ENCODE results near the gene RALGPS1.

The RALGPS1 gene, protein sequence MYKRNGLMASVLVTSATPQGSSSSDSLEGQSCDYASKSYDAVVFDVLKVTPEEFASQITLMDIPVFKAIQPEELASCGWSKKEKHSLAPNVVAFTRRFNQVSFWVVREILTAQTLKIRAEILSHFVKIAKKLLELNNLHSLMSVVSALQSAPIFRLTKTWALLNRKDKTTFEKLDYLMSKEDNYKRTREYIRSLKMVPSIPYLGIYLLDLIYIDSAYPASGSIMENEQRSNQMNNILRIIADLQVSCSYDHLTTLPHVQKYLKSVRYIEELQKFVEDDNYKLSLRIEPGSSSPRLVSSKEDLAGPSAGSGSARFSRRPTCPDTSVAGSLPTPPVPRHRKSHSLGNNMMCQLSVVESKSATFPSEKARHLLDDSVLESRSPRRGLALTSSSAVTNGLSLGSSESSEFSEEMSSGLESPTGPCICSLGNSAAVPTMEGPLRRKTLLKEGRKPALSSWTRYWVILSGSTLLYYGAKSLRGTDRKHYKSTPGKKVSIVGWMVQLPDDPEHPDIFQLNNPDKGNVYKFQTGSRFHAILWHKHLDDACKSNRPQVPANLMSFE

DNA sequence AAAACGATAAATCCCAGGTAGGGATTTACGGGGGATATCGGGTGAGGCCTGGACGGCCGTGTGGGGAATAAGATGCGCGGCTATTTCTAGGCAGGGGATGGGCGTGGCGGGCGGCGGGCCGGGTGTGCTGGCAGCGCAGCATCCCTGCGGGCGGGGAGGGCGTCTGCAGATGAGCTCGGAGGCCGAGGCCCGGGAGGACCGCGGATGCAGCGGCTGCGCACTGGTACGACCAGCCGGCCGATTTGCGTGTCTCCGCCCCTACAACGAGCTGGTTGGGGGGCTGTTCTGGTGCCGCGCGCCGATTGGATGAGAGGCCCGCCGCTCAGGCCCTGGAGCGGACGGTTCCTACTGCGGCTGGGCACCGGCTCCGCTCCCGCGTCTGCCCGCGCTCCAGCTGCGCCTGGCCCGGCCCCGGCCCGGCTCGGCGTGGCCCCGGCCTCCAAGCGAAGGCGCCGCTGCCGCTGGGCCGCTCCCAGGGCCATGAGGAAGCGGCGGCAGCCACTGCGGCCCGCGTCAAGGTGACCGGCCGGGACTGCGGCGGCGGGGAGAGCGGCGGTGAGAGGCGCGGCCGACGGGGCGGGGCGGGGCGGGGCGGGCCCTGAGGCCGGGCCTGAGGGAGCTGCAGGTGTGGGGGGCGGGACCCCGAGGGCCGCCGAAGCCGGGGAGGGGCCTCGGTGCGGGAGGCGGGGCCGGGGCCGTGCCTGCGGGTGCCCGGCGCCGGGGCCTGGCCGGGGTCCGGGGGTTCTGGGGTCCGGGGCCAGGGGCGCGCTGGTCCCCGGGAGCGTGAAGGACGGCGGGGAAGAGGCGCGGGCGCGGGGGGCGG, at the start of gene RALGPS1:
Gene RALGPS1 (plus strand): TSS at position 325 of the 823 bp plus-strand sequence. CDS start 47,508 bp downstream, outside the sequence.
- intact Hi-C loops (cut with DNase I) = no loop called here
- peak; percentile 94 to 99 (median 97) for DNase-seq

DNA sequence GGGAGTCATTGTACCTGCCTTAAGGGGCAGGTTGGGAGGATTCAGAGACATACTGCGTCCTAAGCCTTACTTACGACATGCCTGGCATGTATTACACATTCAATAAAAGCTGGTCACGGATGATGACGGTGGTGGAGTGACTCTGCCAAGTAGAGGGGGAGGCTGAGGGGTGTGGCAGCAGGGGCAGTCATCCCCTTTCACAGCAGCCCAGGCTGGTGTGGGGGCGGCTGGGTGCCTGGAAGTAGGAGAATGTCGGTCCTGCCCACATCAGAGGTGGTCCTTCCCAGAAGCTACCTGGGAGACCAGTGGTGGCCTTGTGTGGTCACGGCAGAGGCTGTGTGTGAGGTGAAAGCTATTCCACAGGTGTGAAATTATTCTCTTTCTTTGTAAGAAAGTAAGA, 45.2 kb upstream of the RALGPS1 start:
- intact Hi-C loops (cut with DNase I) = no loop called here
- no peak for DNase-seq

DNA sequence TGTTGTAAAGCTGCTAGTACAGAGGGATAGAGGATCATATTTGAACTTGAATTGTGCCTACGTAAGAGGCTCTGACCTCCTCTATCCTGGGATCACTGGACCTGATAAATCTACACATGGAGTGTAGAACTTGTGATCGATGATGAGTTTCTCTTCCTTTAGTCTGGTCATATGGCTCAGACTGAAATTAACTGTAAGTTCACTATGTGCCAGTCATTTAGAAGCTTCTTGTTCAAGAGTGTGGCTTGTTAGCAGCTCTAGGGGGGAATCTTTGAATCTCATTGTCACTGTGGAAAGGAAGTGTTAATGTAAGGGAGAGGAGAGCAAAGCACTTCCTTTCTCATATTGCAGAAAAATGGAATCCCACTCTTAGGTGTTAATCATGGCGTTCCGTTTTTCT, 42.1 kb upstream of the RALGPS1 start:
- intact Hi-C loops (cut with DNase I) = no loop called here
- DNase-seq = no peak

DNA sequence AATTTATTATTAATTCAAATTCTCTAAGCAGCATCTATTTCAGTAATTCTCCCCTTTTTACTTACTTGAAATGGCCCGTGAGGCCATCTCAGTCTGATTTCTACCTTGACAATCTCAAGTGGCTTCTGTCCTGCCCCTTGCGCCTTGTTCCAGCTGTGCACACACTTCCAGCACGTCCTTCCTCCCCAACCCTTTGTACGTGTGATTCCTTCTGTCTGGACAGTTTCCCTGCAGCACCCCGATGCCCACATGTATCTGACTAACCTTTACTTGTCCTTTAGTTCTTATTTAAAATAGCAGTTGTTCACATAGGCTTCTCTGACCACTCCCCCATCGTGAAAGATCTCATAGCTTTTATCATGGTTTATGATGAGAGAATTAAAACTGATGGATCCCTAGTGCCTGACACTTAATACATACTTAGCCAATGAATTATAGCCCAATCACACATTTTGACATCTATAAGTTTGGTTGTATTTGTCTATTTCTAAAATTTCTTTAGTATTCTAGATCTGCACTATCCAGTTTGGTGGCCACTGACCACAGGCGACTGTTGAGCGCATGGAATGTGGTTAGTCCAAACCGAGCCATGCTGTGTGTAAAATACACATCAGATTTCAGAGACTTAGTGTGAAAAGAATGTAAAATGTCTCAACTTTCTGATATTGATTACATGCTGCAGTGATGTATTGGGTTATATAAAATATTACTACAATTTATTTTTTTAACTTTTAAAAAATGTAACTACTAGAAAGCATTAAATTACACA, 39.9 kb upstream of the RALGPS1 start:
- intact Hi-C loops (cut with DNase I) = no loop called here
- DNase-seq = no peak

DNA sequence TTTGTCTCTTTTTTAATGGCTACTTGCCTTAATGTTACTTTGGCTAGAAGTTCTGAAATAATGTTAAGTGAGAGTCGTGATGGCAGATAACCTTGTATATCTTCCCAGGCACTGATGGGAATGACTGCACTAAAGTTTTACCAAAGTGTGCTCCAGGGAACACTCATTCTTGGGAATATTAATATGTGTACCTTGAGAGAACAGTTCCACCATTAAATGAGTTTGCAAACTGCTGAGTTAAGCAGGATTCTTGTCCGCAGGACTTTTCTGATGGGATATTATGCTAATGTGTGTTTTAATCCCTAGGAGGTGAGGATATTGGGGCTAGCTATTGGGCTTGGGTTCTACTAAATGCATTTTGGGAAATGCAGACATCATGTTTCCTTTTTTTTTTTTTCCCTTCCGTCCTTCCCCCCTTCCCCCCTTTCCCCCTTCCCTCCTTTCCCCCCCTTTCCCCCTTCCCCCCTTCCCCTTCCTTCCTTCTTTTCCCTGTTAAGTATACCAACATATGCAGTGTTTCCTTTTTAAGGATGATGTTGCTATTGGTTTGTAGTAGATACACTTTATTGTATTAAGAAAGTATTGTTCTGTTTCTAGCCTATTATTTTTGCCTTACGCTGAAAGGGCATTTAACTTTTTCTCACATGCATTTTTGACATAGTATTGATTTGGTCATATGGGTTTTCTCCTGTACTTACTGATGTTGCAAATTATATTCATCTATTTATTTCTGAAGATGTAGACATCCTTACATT, 38.6 kb upstream of the RALGPS1 start:
- intact Hi-C loops (cut with DNase I) = no loop called here
- no peak for DNase-seq

DNA sequence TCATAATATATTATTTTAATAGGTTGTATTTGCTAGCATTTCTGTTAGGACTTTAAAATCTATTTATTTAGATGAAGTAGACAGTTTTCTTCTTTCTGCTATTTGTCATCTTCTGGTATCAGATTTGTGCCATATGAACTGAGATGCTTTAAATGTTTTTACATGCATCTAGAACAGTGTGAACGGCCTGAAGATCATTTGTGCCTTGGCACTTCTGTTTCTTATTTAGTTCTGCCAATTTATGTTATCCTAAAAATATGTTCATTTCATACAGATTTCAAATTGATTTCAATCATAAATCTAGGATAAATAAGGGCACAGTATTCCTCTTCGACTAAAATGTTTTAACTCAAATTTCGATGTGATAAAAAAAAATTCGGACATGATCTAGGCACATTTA, 38.1 kb upstream of the RALGPS1 start:
- intact Hi-C loops (cut with DNase I) = no loop called here
- DNase-seq = no peak

DNA sequence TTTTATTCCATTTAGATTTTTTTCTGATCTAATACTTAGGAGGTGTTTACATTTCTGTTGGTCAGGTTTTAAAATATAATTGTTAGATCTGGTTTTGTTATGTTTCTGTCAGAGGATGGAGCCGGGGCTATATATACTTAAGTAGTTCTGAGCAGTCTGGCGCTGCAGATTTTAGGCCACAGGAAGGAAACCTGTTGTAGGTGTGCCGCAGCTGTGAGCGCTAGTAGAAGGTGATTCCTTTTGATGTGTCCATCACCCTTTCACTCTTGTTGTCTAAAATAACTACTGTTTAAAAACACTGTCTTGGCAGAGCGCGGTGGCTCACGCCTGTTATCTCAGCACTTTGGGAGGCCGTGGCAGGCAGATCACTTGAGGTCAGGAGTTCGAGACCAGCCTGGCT, 37.2 kb upstream of the RALGPS1 start:
- DNase-seq = no peak
- intact Hi-C loops (cut with DNase I) = no loop called here

DNA sequence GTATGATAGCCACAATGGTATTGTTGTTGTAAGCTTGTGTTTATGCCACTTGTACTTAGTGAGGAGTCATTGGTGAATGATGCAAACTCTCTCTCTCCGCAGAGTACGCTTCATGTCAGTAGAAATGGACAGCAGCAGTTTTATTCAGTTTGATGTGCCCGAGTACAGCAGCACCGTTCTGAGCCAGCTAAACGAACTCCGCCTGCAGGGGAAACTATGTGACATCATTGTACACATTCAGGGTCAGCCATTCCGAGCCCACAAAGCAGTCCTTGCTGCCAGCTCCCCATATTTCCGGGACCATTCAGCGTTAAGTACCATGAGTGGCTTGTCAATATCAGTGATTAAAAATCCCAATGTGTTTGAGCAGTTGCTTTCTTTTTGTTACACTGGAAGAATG, 35.3 kb upstream of the RALGPS1 start:
- intact Hi-C loops (cut with DNase I) = no loop called here
- DNase-seq = peak in 4 of 42 donors; percentile 27 to 71 (median 50)

DNA sequence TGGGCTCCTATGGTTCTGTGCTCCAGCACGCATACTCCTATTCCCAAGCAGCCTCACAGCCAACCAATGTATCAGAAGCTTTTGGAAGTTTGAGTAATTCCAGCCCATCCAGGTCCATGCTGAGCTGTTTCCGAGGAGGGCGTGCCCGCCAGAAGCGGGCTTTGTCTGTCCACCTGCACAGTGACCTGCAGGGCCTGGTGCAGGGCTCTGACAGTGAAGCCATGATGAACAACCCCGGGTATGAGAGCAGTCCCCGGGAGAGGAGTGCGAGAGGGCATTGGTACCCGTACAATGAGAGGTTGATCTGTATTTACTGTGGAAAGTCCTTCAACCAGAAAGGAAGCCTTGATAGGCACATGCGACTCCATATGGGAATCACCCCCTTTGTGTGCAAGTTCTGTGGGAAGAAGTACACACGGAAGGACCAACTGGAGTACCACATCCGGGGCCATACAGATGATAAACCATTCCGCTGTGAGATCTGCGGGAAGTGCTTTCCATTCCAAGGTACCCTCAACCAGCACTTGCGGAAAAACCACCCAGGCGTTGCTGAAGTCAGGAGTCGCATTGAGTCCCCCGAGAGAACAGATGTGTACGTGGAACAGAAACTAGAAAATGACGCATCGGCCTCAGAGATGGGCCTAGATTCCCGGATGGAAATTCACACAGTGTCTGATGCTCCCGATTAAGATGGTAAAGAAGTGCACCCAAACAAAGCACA, 34.2 kb upstream of the RALGPS1 start:
- peak in 1 of 42 donors; percentile 54 for DNase-seq
- intact Hi-C loops (cut with DNase I) = no loop called here

DNA sequence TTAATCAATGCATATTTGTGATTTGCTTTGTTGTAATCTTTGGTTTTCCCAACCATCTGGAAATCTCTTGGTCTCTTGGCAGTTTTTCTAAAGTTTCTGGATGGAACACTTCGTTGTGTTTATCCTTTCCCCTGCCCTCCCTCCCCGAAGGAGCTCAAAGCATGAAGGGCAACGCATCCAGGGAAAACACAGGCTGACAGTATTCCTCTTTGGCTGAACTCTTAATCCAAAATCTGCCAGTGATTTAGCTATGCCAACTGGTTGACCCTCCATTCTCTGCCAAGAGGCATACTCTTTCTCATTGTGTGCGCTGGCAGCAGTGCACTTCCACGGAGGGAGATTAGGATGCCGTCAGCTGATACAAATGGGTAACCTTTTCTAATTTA, 33.6 kb upstream of the RALGPS1 start:
- peak in 28 of 42 donors; percentile 9 to 77 (median 46) for DNase-seq
- intact Hi-C loops (cut with DNase I) = no loop called here

DNA sequence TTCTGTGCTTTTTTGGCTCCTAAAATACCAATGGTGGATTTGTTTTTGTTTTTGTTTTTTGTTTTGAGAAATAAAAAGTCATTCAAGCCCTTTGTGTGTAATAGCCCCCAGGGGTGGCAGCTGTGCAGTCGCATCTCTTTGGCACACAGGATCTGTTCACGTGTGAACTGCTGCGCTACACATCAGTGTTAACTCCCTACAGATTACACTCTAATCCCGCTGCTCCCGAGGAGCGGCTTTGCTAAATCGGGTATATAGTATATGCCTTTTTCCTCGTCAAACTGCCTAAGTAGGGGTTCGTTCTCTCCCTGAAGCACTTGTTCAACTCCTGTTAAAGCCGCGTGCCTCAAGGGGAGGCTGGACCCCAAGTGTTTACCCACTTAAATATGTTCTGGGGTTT, 31.8 kb upstream of the RALGPS1 start:
- intact Hi-C loops (cut with DNase I) = no loop called here
- DNase-seq = no peak

DNA sequence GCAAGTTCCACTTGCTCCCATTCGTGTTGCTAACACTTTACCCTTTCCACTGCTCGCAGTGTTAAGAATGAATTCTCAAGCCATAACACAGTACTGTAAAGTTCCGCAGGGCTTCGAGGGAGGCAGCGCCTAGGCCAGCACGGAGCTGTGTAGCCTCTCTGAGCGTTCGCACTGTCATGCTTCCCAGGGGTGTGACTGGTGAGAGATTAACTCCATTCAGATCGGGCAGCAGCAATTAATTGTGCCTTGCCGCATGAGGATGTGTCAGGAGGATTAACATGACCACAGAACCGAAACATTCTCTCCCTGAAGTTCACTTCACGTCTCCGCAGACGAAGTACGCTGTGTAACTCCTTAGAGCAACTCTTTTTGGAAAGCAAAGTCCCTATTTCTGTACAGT, 30.9 kb upstream of the RALGPS1 start:
- peak in 1 of 42 donors; percentile 60 for DNase-seq

DNA sequence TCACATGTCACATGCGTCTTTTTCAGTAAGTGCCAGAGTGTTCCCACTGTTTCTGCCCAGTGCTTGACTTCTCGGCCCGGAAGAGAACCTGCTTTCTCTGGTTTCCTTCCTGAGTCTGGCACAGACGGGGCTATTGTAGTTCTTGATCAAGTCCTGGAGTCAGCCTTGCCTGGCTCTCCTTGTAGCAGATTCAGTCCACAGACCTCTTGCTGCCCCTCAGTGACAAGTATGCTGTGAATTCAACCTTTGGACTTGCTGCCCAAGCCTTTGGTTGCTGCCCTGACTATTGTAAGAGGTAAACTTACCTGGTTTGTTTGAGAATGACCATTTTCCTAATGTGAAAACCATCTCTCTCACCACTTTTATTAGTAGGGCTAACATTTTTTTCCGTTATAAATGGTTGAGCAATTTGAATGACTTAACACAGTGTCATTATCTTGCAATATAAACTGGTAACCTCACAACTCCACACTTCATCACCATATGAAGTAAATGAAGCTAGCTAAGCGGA, 29.4 kb upstream of the RALGPS1 start:
- DNase-seq = peak in 3 of 42 donors; percentile 10 to 56 (median 18)
- intact Hi-C loops (cut with DNase I) = no loop called here

More for the DNA sequence above, 30.9 kb upstream of the RALGPS1 start:
- intact Hi-C loops (cut with DNase I) = no loop called here

DNA sequence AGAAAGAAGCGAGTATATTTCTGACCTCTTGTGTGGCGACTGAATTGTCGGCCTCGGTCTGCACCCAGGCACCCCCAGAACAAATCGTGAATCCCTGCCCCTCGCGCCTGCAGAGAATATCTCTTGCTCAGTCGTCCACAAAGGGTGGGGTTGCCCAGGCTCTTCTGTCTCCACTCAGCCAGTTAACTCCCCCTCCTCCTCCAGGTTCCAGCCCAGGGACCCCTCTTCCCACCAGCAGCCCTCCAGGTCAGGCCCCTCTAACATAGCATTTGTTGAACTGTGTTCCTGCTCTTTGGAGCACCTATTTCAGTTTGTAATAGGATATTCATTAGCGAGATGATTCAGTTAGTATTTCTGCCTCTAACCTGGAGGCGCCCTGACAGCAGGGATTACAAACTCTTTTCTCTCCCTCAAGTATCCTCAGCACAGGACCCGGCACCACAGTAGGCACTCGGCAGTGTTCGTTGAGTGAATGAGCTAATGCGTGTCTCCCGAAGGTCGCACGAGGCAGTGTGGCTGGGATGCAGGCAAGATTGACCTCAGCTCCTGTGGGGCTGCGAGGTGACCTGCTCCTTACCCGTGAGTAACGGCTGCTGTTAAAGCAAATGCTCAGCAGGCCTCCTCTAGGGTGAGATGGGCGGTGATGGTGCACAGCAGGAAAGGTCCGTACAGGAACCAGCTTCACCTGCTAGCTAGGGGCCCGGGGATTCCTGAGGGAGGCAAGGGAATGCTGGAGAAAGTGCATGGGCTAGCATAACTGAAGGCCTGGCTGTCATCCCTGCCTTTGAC, 28.4 kb upstream of the RALGPS1 start:
- DNase-seq = no peak
- intact Hi-C loops (cut with DNase I) = no loop called here

DNA sequence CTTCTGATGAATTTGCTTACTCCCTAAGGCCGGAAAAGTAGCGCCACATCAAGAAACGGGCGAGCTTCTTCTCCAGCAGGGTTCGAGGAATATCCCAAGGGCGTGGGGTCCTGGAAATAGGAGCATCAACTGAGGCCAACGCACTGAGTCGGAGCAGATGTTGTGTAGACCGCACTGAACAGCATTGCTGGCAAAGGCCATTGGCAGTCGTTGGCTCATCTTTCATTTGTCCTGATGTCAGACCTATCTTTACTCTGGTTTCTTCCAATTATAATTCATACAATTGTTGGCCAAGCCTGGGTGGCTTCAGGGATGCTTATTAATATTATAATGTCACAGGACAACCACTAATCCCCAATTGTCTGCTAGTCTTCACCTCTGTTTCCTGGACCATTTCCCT, 27.7 kb upstream of the RALGPS1 start:
- intact Hi-C loops (cut with DNase I) = no loop called here

DNA sequence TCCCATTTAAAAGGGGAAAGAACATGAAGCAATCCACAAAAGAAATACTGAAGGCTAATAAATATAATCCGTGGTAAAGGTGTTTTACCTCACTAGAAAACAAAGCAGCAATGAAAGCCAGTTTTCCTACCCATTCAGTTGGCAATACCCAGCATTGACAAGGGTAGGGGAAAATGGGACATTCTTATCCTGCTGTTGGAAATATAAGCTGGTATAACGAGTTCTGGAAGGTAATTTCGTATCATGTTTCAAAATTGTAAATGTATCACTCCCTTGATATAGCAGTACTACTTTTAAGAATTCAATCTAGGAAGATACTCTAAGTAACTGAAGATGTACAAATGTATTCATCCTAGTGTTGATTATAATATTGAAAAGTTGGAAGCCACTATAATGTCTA, 22.9 kb upstream of the RALGPS1 start:
- intact Hi-C loops (cut with DNase I) = no loop called here
- no peak for DNase-seq

More for the DNA sequence above, 27.7 kb upstream of the RALGPS1 start:
- no peak for DNase-seq

DNA sequence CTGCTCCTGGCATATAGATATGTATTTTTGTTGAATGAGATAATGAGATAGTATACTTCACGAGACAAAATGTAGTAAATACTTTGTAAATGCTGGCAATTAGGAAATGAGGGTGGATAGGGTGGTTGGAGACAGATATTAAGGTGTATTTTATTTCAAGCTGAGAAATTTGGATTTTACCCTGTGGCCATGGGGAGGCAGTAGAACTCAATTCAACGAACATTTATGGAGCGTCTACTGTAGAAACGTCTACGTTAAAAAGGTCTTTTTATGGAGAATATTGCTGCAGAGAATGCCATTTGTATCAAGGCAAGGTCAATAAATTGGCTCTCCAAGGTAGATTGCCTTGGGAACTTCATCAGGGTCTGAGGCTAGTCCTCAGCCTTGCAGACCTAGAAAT, 21.5 kb upstream of the RALGPS1 start:
- DNase-seq = peak in 4 of 42 donors; percentile 22 to 52 (median 32)
- intact Hi-C loops (cut with DNase I) = no loop called here
